ENCODE measurements around the gene SLC4A2. TPM values are rescaled to one million over a fixed set of nuclear protein-coding genes. Genes with fewer than 3 reads are reported as not detected.
"Not testable (repeated sequence)": the region's sequence is repeated elsewhere in the genome, so short reads cannot be mapped to it uniquely, and the experiment has no call there.

SLC4A2 gene
- polyA plus RNA-seq, 3 donors = 70.5 to 87.7 (median 73.5) TPM

GRCh38 chr7:151023232-151023631 is 36.2 kb upstream of the SLC4A2 start:
- DNase-seq (ENCODE audit: low read depth in 3 of 3, low spot score in 2 of 3) = no peak

DNA sequence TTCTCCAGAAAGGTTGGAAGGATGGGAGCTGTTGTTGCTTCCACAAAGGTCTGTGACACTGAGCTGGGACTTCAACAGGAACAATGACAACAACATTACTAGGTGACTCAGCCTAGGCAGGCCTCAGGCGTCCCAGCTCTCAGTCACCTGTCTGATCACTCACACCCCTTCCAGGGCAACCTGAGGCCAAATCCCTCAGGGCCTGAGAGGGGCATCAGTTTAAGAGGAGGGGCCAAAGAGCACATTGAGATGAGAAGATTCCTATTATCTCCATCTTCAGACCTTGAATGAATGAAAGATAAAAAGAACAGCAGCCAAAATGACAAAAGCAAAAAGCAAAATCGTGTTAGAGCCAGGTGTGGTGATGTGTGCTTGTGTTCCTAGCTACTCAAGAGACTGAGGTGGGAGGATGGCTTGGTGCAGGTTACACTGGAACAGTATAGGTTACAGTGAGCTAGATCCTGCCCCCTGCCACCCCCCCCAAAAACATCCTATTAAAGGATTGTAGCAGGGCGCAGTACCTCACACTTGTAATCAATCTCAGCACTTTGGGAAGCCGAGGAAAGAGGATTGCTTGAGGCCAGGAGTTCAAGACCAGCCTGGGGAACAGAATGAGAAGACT is 34.8 kb upstream of the SLC4A2 start, which contains the start of gene ATG9B:
Gene ATG9B, minus strand, starts transcription at position 60 of the 622 bp plus-strand sequence. CDS start 71 bp downstream, outside the sequence.
- DNase-seq (ENCODE audit: low read depth in 3 of 3, low spot score in 2 of 3) = no peak

- no peak for DNase-seq (ENCODE audit: low read depth in 3 of 3, low spot score in 2 of 3)
These were observed 33.3 kb upstream of the SLC4A2 start for GRCh38 chr7:151025924-151026671.

- DNase-seq (ENCODE audit: low read depth in 3 of 3, low spot score in 2 of 3) = not testable (repeated sequence)
These were observed 32.3 kb upstream of the SLC4A2 start for GRCh38 chr7:151026771-151027727.

DNA sequence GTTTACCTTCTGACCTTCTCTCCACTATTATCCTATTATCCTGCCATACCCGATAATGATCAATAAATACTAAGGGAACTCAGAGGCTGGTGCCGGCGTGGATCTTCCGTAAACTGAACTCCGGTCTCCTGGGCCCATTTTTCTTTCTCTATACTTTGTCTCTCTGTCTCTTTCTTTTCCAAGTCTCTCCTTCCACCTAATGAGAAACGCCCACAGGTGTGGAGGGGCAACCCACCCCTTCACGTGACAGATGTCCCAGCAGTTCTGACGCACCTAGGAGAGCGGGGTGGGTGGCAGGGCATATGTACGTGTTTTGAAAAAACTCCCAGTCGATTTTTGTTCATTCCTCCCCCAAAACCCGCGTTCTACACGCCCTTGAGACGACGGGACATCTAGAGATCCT is 31.7 kb upstream of the SLC4A2 start:
- DNase-seq (ENCODE audit: low read depth in 3 of 3, low spot score in 2 of 3) = not testable (repeated sequence)

- peak; percentile 98 to 99 (median 99) for DNase-seq (ENCODE audit: low read depth in 3 of 3, low spot score in 2 of 3)
These were observed 31.1 kb upstream of the SLC4A2 start, which contains the start of gene ABCB8 for GRCh38 chr7:151028131-151028947. Gene ABCB8 (plus strand): TSS chr7:151028450. CDS start chr7:151028516, 66 bp downstream.

DNA sequence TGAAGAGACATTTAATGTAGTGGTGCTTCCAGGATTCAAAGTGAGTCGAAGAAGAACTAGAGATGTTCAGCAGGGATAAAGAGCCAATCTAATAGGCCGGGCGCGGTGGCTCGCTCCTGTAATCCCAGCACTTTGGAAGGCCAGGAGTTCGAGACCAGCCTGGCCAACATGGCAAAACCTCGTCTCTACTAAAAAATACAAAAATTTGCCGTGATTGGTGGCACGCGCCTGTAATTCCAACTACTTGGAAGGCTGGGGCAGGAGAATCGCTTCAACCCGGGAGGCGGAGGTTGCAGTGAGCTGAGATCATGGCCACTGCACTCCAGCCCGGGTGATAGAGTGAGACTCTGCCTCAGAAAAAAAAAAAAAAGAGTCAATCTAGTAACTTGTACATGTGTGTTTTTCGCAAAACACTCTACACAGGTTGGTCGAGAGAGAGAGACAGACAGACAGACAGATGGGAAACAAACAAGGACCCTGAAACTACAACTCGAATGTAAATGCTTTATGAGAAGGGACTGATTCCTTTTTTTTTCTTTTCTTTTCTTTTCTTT is 30.4 kb upstream of the SLC4A2 start:
- no peak for DNase-seq (ENCODE audit: low read depth in 3 of 3, low spot score in 2 of 3)

- no peak for DNase-seq (ENCODE audit: low read depth in 3 of 3, low spot score in 2 of 3)
These were observed 28.4 kb upstream of the SLC4A2 start for GRCh38 chr7:151031011-151031410.

DNA sequence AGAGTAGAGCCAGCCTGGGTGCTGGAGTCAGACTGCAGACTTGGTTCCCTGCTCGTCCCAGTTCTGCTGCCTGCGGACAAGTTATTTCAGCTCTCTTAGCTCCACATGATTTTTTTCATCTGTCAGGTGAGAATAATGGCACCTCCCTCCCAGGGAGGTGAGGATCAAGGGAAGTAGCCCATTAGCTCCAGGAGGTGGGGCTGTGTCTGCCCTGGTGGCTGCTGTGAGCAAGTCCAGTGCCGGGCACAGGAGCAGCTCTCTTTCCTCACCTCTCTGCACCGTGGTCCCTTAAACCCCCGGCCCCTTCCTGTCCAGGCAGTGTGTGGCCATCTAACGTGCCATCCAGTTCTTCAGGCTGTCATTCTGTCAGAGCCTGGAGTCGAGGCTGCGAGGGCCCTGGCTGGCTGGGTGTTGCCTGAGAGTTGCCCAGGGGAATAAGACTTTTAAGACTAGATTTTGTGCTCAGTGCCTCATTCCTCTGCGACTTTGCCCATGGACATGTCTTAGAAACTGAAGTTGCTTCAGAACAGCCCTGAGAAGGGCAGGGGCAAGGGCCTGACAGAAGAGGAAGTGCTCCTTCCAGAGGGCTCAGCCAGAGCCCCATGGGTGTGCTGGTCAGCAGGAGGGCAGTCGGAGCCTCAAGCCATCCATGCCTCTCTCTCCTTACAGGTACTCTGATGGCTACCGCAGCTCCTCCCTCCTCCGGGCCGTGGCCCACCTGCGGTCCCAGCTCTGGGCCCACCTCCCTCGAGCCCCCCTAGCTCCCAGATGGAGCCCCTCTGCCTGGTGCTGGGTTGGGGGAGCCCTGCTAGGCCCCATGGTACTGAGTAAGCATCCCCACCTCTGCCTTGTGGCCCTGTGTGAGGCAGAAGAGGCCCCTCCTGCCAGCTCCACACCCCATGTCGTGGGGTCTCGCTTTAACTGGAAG is 26.2 kb upstream of the SLC4A2 start:
- DNase-seq (ENCODE audit: low read depth in 3 of 3, low spot score in 2 of 3) = no peak

- no peak for DNase-seq (ENCODE audit: low read depth in 3 of 3, low spot score in 2 of 3)
These were observed 25.5 kb upstream of the SLC4A2 start for GRCh38 chr7:151033864-151034249.

DNA sequence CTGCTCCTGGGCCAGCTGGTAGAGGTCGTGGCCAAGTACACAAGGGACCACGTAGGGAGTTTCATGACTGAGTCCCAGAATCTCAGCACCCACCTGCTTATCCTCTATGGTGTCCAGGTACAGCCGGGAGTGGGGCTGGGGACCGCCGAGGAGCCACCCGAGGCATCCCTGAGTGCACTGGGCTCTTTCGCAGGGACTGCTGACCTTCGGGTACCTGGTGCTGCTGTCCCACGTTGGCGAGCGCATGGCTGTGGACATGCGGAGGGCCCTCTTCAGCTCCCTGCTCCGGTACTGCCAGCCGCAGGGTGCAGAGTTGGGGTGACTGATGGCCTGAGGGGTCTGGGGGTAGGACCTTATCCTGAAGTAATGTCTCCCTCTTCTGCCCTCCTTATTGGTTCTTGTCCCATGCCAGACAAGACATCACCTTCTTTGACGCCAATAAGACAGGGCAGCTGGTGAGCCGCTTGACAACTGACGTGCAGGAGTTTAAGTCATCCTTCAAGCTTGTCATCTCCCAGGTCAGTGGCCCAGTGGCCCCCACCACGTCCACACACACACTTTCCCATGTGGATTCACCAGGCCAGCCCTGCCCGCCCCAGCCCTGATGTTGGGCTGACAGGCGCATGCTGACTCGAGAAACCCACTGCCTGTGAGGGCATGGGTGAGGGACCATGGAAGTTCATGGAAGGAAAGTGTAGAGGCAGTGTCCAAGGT is 24.9 kb upstream of the SLC4A2 start:
- no peak for DNase-seq (ENCODE audit: low read depth in 3 of 3, low spot score in 2 of 3)

GRCh38 chr7:151035026-151035717 is 24.2 kb upstream of the SLC4A2 start:
- no peak for DNase-seq (ENCODE audit: low read depth in 3 of 3, low spot score in 2 of 3)

DNA sequence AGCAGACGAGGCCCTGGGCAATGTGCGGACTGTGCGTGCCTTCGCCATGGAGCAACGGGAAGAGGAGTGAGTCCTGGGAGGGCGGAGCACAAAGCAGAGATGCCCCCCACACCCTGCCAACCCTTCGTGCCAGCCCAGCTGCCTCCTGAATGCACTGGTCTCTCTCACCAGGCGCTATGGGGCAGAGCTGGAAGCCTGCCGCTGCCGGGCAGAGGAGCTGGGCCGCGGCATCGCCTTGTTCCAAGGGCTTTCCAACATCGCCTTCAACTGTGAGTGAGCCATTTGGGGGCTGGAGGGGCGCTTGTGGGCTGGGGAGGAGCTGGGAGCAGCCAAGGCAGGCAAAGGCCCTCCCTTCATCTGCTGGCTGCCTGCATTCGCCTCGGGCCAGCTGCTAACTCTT is 23.5 kb upstream of the SLC4A2 start:
- no peak for DNase-seq (ENCODE audit: low read depth in 3 of 3, low spot score in 2 of 3)

DNA sequence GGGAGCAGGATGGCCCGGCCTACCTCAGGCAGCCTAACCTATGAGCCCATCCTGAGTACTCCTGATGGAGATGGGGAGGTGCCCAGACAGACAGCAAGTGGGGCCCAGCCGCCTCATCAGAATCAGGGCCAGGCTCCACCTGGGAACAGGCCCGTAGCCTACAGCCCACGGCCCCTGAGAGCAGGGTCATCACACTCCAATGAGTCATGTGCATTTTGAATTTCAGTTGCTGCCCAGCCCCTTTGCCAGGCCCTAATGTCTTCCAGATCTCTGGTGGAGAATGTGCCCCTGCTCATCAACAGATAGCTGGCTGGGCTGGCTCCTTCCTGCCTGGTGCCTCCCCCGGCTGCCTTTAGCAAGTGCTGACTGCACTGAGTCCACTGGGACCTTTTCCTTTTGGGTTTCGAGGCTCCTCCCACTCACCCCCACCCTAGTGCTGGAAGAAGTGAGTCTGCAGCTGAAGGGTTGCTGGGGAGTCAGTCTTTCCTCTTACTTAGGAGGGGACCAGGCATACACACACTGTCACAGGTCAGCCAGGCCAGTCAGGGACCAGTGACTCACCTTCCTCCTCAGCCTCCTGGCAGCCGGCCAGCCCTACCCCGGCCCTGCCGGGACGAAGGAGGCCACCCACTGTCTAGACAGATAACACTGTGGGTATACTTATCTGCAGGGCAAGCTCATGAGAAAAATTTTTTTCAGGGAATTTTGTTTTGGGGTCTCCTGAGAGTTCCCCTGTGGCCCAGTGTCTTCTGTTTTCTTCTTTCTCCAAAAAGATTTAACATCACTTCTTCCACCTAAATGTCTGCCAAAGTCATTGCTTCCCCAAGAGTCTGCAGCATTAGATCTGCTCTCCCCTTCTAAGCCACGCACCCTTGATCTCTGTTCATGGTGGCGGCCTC is 20.2 kb upstream of the SLC4A2 start:
- DNase-seq (ENCODE audit: low read depth in 3 of 3, low spot score in 2 of 3) = no peak

DNA sequence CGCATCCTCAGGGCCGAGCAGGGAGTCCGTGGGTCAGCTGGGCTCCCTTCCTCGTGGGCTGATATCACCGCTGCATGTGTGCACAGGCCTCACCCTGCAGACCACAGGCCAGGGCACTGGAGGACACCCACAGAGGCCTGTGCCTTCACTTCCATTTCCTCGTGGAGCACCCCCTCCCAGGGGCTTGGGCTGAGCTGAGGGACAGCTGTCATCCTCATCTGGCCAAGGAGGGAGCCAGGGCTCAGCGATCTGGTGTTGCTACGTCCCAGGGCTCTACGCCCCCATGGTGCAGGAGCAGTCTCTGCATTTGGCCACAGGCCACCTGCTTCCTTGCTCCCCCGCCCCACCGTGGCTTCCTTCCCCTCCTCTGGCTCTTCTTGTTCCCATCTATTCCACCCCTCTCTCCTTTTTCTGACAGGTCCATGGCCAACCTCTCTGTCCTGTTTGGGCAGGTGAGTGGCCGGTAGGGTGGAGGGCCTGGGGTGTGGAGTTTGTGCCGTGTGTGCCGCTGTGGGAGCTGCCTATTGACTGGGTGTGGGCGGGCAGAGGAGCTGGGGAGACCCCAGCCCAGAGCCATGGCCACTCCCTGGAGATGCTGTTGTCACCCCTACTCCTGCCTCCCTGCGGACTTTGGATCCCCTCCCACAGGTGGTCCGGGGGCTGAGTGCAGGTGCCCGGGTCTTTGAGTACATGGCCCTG is 19.4 kb upstream of the SLC4A2 start:
- no peak for DNase-seq (ENCODE audit: low read depth in 3 of 3, low spot score in 2 of 3)

Data from right renal cortex interstitium (tissue), 3 donors.